HG03159 (cell line): ENCODE measurements around the gene UBAP2L.
"Not testable (repeated sequence)": the region's sequence is repeated elsewhere in the genome, so short reads cannot be mapped to it uniquely, and the experiment has no call there.

Experiments used
- ATAC-seq: cut with Tn5 transposase; IDR thresholded peaks from one replicate; pipeline ENCODE4 v1.9.1; 2021; ENCODE audit warnings: mild to moderate bottlenecking, moderate library complexity; ENCODE audit not compliant: unreplicated experiment

UBAP2L gene

GRCh38 chr1:154306151-154306550 is 85.4 kb downstream of the UBAP2L start:
- ATAC-seq = no peak

DNA sequence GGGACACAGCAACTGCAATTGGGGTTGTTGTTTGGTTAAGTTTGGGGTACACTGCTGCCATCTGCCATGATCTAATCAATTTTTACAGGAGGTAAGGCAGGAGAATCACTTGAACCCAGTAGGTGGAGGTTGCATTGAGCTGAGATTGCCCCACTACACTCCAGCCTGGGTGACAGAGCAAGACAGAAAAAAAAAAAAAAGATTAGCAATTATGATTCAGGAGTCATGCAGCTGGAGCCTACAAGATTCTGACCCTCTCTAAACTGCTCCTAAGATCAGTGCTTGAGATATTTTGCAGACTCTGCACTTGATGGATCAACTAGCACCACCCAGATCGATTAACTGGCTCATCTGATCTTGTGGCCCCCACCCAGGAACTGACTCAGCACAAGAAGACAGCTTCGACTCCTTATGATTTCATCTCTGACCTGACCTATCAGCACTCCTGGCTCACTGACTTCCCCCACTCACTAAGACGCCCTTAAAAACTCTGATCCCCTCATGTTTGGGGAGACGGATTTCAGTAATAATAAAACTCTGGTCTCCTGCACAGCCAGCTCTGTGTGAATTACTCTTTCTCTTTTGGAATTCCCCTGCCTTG is 87.0 kb downstream of the UBAP2L start:
- not testable (repeated sequence) for ATAC-seq

- ATAC-seq = not testable (repeated sequence)
These were observed 88.4 kb downstream of the UBAP2L start for GRCh38 chr1:154309136-154309535.

DNA sequence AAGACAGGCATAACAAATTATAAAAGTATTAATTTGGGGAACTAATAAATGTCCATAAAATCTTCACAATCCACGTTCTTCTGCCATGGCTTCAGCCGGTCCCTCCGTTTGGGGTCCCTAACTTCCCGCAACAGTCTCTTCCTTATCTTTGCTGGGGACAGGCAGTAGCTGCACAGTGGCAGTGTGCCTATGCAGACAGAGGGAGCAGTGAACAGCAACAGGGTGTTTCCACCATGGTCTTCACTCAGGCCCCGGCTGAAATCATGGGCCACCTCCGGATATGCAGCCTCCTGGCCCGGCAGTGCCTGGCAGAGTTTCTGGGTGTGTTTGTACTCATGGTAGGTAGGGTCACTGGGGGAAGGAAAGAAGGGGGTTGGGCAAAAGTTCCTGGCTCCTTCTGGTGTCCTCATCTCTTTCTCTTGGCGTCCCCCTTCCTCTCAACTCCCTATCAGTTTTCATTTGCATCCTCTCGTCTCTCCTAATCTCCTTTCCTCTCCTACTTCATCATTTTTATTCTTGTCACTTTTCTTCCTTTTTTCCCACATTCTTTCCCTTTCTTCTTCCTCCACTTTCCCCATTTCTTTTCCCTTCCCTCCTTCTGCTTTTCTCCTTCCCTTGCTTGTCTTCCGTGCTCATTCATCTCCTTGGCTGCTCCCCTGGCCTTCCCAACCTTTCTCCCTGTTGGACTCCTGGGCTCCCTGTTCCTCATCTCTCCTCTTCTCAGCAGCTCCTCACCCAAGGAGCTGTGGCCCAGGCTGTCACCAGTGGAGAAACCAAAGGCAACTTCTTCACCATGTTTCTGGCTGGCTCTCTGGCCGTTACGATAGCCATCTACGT is 91.7 kb downstream of the UBAP2L start:
- not testable (repeated sequence) for ATAC-seq

DNA sequence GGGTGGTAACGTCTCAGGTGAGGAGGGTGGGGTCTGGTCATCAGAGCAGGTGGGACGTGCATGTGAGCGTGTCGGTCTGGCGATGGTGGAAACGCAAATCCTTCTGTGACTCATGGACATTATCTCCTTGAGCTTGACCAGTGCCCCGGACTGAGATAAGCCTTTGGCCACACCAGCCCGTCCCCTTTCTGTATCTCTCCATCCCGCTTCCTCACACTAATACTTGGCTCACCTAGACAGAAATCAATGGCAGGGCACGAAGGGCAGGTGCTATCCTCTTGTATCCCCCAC is 92.3 kb downstream of the UBAP2L start:
- no peak for ATAC-seq

DNA sequence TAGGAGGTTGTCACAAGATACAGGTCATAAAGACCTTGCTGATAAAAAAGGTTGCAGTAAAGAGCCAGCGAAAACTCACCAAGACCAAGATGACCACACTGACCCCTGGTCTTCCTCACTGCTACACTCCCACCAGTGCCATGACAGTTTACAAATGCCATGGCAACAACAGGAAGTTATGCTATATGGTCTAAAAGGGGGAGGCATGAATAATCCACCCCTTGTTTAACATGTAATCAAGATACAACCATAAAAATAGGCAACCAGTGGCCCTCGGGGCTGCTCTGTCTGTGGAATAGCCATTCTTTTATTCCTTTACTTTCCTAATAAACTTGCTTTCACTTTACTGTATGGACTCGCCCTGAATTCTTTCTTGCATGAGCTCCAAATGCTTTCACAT is 93.5 kb downstream of the UBAP2L start:
- ATAC-seq = not testable (repeated sequence)

DNA sequence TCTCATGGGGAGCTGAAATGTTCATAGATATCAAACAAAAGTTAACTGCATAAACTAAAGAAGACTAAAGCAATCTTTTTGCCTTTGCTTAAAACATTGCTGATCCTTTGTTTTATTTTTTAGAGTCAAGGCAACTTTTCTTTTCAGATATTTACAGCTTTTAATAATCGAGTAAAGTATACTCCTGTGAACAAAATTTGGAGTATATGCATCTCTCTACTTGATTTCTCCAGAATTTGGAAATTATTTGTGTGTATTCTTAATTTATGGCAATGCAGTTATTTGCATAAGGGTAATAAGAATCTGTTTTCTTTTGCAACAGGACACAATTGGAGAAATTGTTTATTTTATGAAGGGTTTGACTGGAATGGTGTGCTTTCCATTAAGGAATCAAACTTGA is 95.9 kb downstream of the UBAP2L start:
- ATAC-seq = no peak

DNA sequence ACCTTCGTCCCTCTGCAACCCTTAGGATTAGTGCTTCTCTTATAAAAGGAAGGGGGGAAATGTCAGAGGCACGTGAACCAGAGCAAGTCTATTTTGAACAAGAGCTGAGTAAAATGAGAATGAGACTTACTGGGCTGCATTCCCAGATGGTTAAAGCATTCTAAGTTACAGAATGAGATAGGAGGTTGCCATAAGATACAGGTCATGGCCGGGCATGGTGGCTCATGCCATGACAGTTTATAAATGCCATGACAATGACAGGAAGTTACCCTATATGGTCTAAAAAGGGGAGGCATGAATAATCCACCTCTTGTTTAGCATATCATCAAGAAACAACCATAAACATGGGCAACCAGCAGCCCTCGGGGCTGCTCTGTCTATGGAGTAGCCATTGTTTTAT is 97.6 kb downstream of the UBAP2L start:
- no peak for ATAC-seq
